ENCODE measurements around the gene PITPNB. TPM values are rescaled to one million over a fixed set of nuclear protein-coding genes. Genes with fewer than 3 reads are reported as not detected.

The PITPNB gene
- total RNA-seq, 1 experiment from 2014 or later, result 70.7 TPM

DNA sequence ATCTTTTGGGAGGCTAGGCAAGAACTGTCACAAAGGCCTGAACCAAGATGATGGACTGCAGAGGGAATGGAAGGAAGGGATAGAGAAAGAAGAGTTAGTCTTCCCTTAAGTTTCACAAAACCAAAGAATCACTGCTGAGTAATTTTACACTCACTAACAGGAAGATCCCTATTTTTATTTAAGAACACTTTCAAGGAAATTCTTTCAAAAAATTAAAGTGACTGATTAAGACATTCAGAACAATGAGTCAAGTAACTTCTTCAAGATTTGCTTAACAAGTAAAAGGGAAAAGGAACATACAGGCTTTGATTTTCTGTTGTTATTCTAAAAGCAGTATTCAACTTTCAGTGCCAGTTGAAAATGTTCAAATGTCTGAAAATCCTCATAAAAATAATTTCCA, 3.1 kb downstream of the PITPNB start:
- Mint-ChIP-seq H3K4me3 (no peak overlapping the region), H3K4me1 (peaks cover 39% of the 10 kb centered on the region), H3K36me3 (peaks cover 3% of the 10 kb centered on the region), H3K27ac (peak overlapping the region; percentile 51), H3K9me3 (no peaks in the 10 kb centered on the region), H3K27me3 (ENCODE audit: low read depth) (no peaks in the 10 kb centered on the region)
- ATAC-seq (no peak), DNase-seq (ENCODE audit: low spot score) (no peak)
- ChIA-PET POLR2A (no interaction called here), CTCF (no interaction called here)
- TF ChIP-seq, protein P1, sequence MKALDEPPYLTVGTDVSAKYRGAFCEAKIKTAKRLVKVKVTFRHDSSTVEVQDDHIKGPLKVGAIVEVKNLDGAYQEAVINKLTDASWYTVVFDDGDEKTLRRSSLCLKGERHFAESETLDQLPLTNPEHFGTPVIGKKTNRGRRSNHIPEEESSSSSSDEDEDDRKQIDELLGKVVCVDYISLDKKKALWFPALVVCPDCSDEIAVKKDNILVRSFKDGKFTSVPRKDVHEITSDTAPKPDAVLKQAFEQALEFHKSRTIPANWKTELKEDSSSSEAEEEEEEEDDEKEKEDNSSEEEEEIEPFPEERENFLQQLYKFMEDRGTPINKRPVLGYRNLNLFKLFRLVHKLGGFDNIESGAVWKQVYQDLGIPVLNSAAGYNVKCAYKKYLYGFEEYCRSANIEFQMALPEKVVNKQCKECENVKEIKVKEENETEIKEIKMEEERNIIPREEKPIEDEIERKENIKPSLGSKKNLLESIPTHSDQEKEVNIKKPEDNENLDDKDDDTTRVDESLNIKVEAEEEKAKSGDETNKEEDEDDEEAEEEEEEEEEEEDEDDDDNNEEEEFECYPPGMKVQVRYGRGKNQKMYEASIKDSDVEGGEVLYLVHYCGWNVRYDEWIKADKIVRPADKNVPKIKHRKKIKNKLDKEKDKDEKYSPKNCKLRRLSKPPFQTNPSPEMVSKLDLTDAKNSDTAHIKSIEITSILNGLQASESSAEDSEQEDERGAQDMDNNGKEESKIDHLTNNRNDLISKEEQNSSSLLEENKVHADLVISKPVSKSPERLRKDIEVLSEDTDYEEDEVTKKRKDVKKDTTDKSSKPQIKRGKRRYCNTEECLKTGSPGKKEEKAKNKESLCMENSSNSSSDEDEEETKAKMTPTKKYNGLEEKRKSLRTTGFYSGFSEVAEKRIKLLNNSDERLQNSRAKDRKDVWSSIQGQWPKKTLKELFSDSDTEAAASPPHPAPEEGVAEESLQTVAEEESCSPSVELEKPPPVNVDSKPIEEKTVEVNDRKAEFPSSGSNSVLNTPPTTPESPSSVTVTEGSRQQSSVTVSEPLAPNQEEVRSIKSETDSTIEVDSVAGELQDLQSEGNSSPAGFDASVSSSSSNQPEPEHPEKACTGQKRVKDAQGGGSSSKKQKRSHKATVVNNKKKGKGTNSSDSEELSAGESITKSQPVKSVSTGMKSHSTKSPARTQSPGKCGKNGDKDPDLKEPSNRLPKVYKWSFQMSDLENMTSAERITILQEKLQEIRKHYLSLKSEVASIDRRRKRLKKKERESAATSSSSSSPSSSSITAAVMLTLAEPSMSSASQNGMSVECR (CRISPR knock-in tag; IDR thresholded peaks at IDR 0.05; ENCODE audit: borderline replicate concordance), result no peak
- TF ChIP-seq, protein P2, sequence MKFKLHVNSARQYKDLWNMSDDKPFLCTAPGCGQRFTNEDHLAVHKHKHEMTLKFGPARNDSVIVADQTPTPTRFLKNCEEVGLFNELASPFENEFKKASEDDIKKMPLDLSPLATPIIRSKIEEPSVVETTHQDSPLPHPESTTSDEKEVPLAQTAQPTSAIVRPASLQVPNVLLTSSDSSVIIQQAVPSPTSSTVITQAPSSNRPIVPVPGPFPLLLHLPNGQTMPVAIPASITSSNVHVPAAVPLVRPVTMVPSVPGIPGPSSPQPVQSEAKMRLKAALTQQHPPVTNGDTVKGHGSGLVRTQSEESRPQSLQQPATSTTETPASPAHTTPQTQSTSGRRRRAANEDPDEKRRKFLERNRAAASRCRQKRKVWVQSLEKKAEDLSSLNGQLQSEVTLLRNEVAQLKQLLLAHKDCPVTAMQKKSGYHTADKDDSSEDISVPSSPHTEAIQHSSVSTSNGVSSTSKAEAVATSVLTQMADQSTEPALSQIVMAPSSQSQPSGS (CRISPR knock-in tag; IDR thresholded peaks at IDR 0.05; ENCODE audit: borderline replicate concordance, low read depth), result no peak
- TF ChIP-seq ZNF396 (CRISPR knock-in tag; IDR thresholded peaks at IDR 0.05; ENCODE audit: borderline replicate concordance), result no peak
- TF ChIP-seq, protein P3, sequence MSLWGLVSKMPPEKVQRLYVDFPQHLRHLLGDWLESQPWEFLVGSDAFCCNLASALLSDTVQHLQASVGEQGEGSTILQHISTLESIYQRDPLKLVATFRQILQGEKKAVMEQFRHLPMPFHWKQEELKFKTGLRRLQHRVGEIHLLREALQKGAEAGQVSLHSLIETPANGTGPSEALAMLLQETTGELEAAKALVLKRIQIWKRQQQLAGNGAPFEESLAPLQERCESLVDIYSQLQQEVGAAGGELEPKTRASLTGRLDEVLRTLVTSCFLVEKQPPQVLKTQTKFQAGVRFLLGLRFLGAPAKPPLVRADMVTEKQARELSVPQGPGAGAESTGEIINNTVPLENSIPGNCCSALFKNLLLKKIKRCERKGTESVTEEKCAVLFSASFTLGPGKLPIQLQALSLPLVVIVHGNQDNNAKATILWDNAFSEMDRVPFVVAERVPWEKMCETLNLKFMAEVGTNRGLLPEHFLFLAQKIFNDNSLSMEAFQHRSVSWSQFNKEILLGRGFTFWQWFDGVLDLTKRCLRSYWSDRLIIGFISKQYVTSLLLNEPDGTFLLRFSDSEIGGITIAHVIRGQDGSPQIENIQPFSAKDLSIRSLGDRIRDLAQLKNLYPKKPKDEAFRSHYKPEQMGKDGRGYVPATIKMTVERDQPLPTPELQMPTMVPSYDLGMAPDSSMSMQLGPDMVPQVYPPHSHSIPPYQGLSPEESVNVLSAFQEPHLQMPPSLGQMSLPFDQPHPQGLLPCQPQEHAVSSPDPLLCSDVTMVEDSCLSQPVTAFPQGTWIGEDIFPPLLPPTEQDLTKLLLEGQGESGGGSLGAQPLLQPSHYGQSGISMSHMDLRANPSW (CRISPR knock-in tag; conservative IDR thresholded peaks at IDR 0.05; ENCODE audit: low read depth), result no peak
- no peak for TF ChIP-seq FOXP1 (CRISPR knock-in tag; IDR thresholded peaks at IDR 0.05; ENCODE audit: borderline replicate concordance)
- TF ChIP-seq ZNF121 (CRISPR knock-in tag; IDR thresholded peaks at IDR 0.05), result no peak
- TF ChIP-seq, protein P4, sequence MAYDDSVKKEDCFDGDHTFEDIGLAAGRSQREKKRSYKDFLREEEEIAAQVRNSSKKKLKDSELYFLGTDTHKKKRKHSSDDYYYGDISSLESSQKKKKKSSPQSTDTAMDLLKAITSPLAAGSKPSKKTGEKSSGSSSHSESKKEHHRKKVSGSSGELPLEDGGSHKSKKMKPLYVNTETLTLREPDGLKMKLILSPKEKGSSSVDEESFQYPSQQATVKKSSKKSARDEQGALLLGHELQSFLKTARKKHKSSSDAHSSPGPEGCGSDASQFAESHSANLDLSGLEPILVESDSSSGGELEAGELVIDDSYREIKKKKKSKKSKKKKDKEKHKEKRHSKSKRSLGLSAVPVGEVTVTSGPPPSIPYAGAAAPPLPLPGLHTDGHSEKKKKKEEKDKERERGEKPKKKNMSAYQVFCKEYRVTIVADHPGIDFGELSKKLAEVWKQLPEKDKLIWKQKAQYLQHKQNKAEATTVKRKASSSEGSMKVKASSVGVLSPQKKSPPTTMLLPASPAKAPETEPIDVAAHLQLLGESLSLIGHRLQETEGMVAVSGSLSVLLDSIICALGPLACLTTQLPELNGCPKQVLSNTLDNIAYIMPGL (CRISPR knock-in tag; IDR thresholded peaks at IDR 0.05), result no peak
- TF ChIP-seq ZNF317 (CRISPR knock-in tag; IDR thresholded peaks at IDR 0.05; ENCODE audit: borderline replicate concordance, low read depth), result no peak
- TF ChIP-seq ZNF263 (CRISPR knock-in tag; IDR thresholded peaks at IDR 0.05; ENCODE audit: low read depth), result no peak
- TF ChIP-seq, protein P5, sequence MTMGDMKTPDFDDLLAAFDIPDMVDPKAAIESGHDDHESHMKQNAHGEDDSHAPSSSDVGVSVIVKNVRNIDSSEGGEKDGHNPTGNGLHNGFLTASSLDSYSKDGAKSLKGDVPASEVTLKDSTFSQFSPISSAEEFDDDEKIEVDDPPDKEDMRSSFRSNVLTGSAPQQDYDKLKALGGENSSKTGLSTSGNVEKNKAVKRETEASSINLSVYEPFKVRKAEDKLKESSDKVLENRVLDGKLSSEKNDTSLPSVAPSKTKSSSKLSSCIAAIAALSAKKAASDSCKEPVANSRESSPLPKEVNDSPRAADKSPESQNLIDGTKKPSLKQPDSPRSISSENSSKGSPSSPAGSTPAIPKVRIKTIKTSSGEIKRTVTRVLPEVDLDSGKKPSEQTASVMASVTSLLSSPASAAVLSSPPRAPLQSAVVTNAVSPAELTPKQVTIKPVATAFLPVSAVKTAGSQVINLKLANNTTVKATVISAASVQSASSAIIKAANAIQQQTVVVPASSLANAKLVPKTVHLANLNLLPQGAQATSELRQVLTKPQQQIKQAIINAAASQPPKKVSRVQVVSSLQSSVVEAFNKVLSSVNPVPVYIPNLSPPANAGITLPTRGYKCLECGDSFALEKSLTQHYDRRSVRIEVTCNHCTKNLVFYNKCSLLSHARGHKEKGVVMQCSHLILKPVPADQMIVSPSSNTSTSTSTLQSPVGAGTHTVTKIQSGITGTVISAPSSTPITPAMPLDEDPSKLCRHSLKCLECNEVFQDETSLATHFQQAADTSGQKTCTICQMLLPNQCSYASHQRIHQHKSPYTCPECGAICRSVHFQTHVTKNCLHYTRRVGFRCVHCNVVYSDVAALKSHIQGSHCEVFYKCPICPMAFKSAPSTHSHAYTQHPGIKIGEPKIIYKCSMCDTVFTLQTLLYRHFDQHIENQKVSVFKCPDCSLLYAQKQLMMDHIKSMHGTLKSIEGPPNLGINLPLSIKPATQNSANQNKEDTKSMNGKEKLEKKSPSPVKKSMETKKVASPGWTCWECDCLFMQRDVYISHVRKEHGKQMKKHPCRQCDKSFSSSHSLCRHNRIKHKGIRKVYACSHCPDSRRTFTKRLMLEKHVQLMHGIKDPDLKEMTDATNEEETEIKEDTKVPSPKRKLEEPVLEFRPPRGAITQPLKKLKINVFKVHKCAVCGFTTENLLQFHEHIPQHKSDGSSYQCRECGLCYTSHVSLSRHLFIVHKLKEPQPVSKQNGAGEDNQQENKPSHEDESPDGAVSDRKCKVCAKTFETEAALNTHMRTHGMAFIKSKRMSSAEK (CRISPR knock-in tag; IDR thresholded peaks at IDR 0.05; ENCODE audit: borderline replicate concordance), result no peak
- TF ChIP-seq ZNF138 (CRISPR knock-in tag; conservative IDR thresholded peaks at IDR 0.05), result no peak
- TF ChIP-seq TCF7 (CRISPR knock-in tag; IDR thresholded peaks at IDR 0.05; ENCODE audit: low read depth), result no peak
- TF ChIP-seq, protein P6, sequence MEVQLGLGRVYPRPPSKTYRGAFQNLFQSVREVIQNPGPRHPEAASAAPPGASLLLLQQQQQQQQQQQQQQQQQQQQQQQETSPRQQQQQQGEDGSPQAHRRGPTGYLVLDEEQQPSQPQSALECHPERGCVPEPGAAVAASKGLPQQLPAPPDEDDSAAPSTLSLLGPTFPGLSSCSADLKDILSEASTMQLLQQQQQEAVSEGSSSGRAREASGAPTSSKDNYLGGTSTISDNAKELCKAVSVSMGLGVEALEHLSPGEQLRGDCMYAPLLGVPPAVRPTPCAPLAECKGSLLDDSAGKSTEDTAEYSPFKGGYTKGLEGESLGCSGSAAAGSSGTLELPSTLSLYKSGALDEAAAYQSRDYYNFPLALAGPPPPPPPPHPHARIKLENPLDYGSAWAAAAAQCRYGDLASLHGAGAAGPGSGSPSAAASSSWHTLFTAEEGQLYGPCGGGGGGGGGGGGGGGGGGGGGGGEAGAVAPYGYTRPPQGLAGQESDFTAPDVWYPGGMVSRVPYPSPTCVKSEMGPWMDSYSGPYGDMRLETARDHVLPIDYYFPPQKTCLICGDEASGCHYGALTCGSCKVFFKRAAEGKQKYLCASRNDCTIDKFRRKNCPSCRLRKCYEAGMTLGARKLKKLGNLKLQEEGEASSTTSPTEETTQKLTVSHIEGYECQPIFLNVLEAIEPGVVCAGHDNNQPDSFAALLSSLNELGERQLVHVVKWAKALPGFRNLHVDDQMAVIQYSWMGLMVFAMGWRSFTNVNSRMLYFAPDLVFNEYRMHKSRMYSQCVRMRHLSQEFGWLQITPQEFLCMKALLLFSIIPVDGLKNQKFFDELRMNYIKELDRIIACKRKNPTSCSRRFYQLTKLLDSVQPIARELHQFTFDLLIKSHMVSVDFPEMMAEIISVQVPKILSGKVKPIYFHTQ (CRISPR knock-in tag; IDR thresholded peaks at IDR 0.05), result no peak
- TF ChIP-seq, protein P7, sequence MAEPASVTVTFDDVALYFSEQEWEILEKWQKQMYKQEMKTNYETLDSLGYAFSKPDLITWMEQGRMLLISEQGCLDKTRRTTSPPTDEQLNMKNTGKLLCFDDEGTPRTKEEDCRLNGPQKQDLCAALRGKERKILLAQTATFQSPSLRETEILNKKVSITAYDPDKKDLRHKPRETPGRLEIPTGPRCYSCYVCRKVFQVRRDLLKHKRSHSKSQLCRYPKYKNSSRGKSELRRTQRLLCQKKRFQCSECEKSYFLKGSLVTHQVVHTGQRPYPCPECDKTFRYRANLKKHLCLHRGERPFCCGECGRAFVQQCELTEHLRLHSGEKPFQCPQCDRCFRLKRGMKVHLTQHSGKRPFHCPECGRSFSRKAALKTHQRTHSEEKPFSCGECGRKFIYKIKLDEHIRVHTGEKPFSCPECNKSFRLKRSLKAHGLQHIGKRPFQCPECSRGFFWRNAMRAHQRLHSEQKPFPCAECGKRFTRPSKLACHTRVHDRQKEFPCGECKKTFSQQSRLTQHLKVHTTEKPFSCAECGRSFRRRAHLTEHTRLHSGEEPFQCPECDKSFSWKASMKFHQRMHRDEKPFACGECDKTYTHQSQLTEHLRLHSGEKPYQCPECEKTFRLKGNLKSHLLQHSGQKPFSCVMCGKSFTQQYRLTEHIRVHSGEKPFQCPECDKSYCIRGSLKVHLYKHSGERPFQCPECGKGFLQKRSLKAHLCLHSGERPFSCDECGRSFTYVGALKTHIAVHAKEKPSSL (CRISPR knock-in tag; conservative IDR thresholded peaks at IDR 0.05), result no peak
- no peak for TF ChIP-seq OVOL2 (CRISPR knock-in tag; IDR thresholded peaks at IDR 0.05; ENCODE audit: borderline replicate concordance)
- TF ChIP-seq RELA (CRISPR knock-in tag; IDR thresholded peaks at IDR 0.05; ENCODE audit: borderline replicate concordance), result no peak

Data from WTC11 (cell line).